CD14-positive monocyte (primary cell): ENCODE data around the gene TMPRSS5. TPM values are rescaled to one million over a fixed set of nuclear protein-coding genes. Genes with fewer than 3 reads are reported as not detected.

ENCODE experiments used
- DNase-seq, 3 donors: peaks; one replicate each; pipeline ENCODE4 v3.0.0-alpha.2; 2011 to 2022
- H2AFZ ChIP-seq: 2 replicates; pipeline ENCODE4 v1.6.0; 2012; ENCODE audit warnings: mild to moderate bottlenecking, low read depth, low read length, inconsistent platforms; ENCODE audit not compliant: insufficient read depth, poor library complexity, severe bottlenecking
- H3K27ac ChIP-seq, 2 donors: 1 replicate in 1 of 2; 2 replicates in 1 of 2; pipeline ENCODE4 v1.5.1; 2012 to 2013; ENCODE audit warnings: low read length in 2 of 2, control low read depth in 1 of 2, inconsistent platforms in 1 of 2, low read depth in 1 of 2, mild to moderate bottlenecking in 1 of 2
- H3K27me3 ChIP-seq, 2 donors: one replicate each; pipeline versions ENCODE4 v1.6.0 to v1.6.1; 2011 to 2013; ENCODE audit warnings: low read length in 2 of 2; ENCODE audit not compliant: control insufficient read depth in 2 of 2, insufficient read depth in 2 of 2
- H3K36me3 ChIP-seq, 2 donors: replicated peaks in 1 of 2; 1 replicate in 1 of 2; 2 replicates in 1 of 2; pipeline versions ENCODE4 v1.5.1 to v1.6.1; 2012 to 2013; ENCODE audit warnings: low read length in 2 of 2, control low read depth in 1 of 2, inconsistent platforms in 1 of 2, mild to moderate bottlenecking in 1 of 2; ENCODE audit not compliant: insufficient read depth in 2 of 2, control insufficient read depth in 1 of 2
- H3K4me1 ChIP-seq, 2 donors: 1 replicate in 1 of 2; 2 replicates in 1 of 2; pipeline versions ENCODE4 v1.5.1 to v1.6.1; 2012 to 2013; ENCODE audit warnings: low read length in 2 of 2, control low read depth in 1 of 2, inconsistent platforms in 1 of 2, mild to moderate bottlenecking in 1 of 2, moderate library complexity in 1 of 2; ENCODE audit not compliant: insufficient read depth in 2 of 2, control insufficient read depth in 1 of 2
- H3K4me2 ChIP-seq: replicated peaks from 2 replicates; pipeline ENCODE3; 2012; ENCODE audit warnings: low read length, moderate library complexity, mild to moderate bottlenecking; ENCODE audit not compliant: poor library complexity, severe bottlenecking; ENCODE audit errors: extremely low read depth
- H3K4me3 ChIP-seq, 3 experiments: fragments of 200-600 bp in 1 of 3; sonication (generic) in 1 of 3; replicated peaks in 1 of 3; 1 replicate in 2 of 3; 2 replicates in 1 of 3; pipeline ENCODE4 v1.5.1; 2011 to 2013; ENCODE audit warnings: low read length in 3 of 3, mild to moderate bottlenecking in 3 of 3, control low read depth in 2 of 3, low read depth in 2 of 3, inconsistent platforms in 1 of 3, moderate library complexity in 1 of 3
- H3K79me2 ChIP-seq: 2 replicates; pipeline ENCODE4 v1.6.0; 2012; ENCODE audit warnings: mild to moderate bottlenecking, control low read depth, inconsistent platforms, low read length, moderate library complexity; ENCODE audit not compliant: insufficient read depth
- H3K9ac ChIP-seq: 2 replicates; pipeline ENCODE4 v1.6.0; 2017; ENCODE audit warnings: low read length, mild to moderate bottlenecking; ENCODE audit not compliant: insufficient read depth, poor library complexity, severe bottlenecking
- H3K9me3 ChIP-seq, 2 donors: replicated peaks in 1 of 2; 1 replicate in 1 of 2; 2 replicates in 1 of 2; pipeline versions ENCODE4 v1.5.1 to v1.6.1; 2012 to 2013; ENCODE audit warnings: low read length in 2 of 2, control low read depth in 1 of 2; ENCODE audit not compliant: control insufficient read depth in 1 of 2, insufficient read depth in 1 of 2
- H4K20me1 ChIP-seq: 2 replicates; pipeline ENCODE4 v1.6.0; 2012; ENCODE audit warnings: mild to moderate bottlenecking, low read length, control low read depth, moderate library complexity; ENCODE audit not compliant: insufficient read depth
- H3K27ac Mint-ChIP-seq, 7 donors: one replicate each; pipeline ENCODE4 v1.8.0; 2020; ENCODE audit warnings: mild to moderate bottlenecking in 7 of 7, mixed read lengths in 7 of 7, moderate library complexity in 6 of 7, inconsistent platforms in 2 of 7
- H3K27me3 Mint-ChIP-seq, 3 donors: one replicate each; pipeline ENCODE4 v1.8.0; 2021 to 2022; ENCODE audit warnings: low read depth in 3 of 3, mild to moderate bottlenecking in 3 of 3, mixed read lengths in 3 of 3, moderate library complexity in 3 of 3, inconsistent platforms in 1 of 3
- H3K36me3 Mint-ChIP-seq, 2 donors: one replicate each; pipeline ENCODE4 v1.8.0; 2020; ENCODE audit warnings: mixed read lengths in 2 of 2, inconsistent platforms in 1 of 2, mild to moderate bottlenecking in 1 of 2
- H3K4me1 Mint-ChIP-seq: one replicate; pipeline ENCODE4 v1.8.0; 2020; ENCODE audit warnings: mild to moderate bottlenecking, mixed read lengths
- H3K4me3 Mint-ChIP-seq, 2 donors: one replicate each; pipeline ENCODE4 v1.8.0; 2020; ENCODE audit warnings: mild to moderate bottlenecking in 2 of 2, mixed read lengths in 2 of 2, moderate library complexity in 1 of 2
- H3K9me3 Mint-ChIP-seq, 7 donors: one replicate each; pipeline ENCODE4 v1.8.0; 2020 to 2022; ENCODE audit warnings: mixed read lengths in 7 of 7, mild to moderate bottlenecking in 6 of 7, moderate library complexity in 6 of 7, inconsistent platforms in 2 of 7
- WGBS: methylation state at CpG from one replicate; pipeline ENCODE4 v1.1.5; 2013; ENCODE audit warnings: missing lambda C conversion rate; ENCODE audit not compliant: insufficient coverage; 5-methylcytosine and 5-hydroxymethylcytosine counted together
- intact Hi-C, 2 donors: fragments of 100-400 bp; cut with micrococcal nuclease; formaldehyde crosslinking; loops; one replicate each; pipeline versions ENCODE4 v1.15.0 to v1.15.1; 2023
- polyA plus RNA-seq, 3 donors: library from polyadenylated mRNA; depleted of rRNA in 1 of 3; unstranded in 2 of 3; stranded (reverse) in 1 of 3; fragments of 300-500 nt in 2 of 3; fragments of >200 nt in 1 of 3; fragmentation: Illumina TruSeq in 2 of 3; gene quantifications; 1 replicate in 2 of 3; 2 replicates in 1 of 3; pipeline ENCODE4 v1.2.3, GENCODE V29; 2012 to 2021
- TF ChIP-seq, protein P1 (sequence below): fragments of 200-600 bp; IDR thresholded peaks from one replicate; pipeline ENCODE4 v1.8.0; 2022; ENCODE audit warnings: antibody characterized with exemption, mild to moderate bottlenecking

TMPRSS5 gene
- polyA plus RNA-seq, 3 donors = 0.80 TPM; not detected in 2

DNA sequence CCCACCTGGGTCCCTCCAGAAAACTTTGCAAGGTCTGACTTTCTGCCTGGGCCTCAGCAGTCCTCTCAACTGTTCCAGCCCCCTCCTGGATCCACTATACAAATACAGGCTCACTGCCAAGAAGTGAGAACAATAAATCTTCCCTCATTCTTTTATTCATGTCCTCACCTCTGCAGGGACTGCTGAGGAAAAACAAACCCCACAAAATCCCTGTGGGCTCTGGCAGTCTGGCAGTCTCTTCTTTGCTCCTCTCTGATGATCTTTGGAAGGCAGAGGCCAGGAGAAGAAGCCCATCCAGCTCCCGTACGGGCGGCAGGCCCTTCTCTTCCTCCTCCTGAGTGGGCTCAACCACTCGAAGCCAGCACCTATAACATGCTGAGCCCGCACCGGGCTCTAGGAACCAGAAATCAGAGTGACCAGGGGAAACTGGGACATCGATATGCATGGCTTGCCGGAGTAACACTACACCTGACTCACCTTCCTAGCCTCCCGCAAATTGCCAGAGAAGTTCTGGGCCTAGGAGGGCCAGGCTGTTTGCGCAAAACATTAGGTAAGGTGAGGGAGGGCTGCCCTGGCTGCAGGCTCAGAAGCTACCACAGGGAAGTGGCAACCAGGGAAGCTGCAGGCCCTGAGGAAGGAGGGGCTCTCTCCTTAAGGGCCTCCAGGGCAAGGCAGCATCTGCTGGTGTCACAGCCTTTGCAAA is 24.2 kb downstream of the TMPRSS5 start:
- Histone ChIP-seq H3K4me1 (no peaks in the 10 kb centered on the region), H3K27me3 (no peaks in the 10 kb centered on the region), H4K20me1 (no peaks in the 10 kb centered on the region), H3K4me3 (no peak overlapping the region), H2AFZ (no peak overlapping the region), H3K9me3 (no peaks in the 10 kb centered on the region), H3K4me2 (no peak overlapping the region), H3K79me2 (no peaks in the 10 kb centered on the region), H3K27ac (no peak overlapping the region), H3K9ac (no peak overlapping the region), H3K36me3 (no peaks in the 10 kb centered on the region)
- Mint-ChIP-seq H3K36me3 (no peaks in the 10 kb centered on the region), H3K27me3 (peaks cover 0 to 4% (median 2%) of the 10 kb centered on the region in 3 donors), H3K27ac (no peak overlapping the region), H3K4me3 (no peak overlapping the region), H3K4me1 (no peaks in the 10 kb centered on the region), H3K9me3 (no peaks in the 10 kb centered on the region)
- DNase-seq = no peak
- TF ChIP-seq, protein P1, sequence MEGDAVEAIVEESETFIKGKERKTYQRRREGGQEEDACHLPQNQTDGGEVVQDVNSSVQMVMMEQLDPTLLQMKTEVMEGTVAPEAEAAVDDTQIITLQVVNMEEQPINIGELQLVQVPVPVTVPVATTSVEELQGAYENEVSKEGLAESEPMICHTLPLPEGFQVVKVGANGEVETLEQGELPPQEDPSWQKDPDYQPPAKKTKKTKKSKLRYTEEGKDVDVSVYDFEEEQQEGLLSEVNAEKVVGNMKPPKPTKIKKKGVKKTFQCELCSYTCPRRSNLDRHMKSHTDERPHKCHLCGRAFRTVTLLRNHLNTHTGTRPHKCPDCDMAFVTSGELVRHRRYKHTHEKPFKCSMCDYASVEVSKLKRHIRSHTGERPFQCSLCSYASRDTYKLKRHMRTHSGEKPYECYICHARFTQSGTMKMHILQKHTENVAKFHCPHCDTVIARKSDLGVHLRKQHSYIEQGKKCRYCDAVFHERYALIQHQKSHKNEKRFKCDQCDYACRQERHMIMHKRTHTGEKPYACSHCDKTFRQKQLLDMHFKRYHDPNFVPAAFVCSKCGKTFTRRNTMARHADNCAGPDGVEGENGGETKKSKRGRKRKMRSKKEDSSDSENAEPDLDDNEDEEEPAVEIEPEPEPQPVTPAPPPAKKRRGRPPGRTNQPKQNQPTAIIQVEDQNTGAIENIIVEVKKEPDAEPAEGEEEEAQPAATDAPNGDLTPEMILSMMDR = no peak
- intact Hi-C loops = no loop called here
- WGBS = 82% methylated on average over 6 of the region's 10 CpGs

GRCh38 chr11:113681282-113681681 is 24.8 kb downstream of the TMPRSS5 start:
- WGBS = 83% methylated on average over 3 of the region's 6 CpGs
- H3K79me2 ChIP-seq = no peaks in the 10 kb centered on the region
- intact Hi-C loops = no loop called here

More at GRCh38 chr11:113681282-113681681, 24.8 kb downstream of the TMPRSS5 start:
- Histone ChIP-seq H2AFZ (no peak overlapping the region), H3K4me3 (no peak overlapping the region), H4K20me1 (no peaks in the 10 kb centered on the region), H3K9ac (no peak overlapping the region), H3K27me3 (no peaks in the 10 kb centered on the region), H3K4me1 (no peaks in the 10 kb centered on the region), H3K4me2 (no peak overlapping the region), H3K36me3 (no peaks in the 10 kb centered on the region), H3K27ac (no peak overlapping the region), H3K9me3 (no peaks in the 10 kb centered on the region)
- H3K9me3 Mint-ChIP-seq = no peaks in the 10 kb centered on the region
- no peak overlapping the region for H3K27ac Mint-ChIP-seq
- peaks cover 0 to 4% (median 2%) of the 10 kb centered on the region in 3 donors for H3K27me3 Mint-ChIP-seq
- TF ChIP-seq, protein P1 = no peak
- H3K4me1 Mint-ChIP-seq = no peaks in the 10 kb centered on the region
- H3K4me3 Mint-ChIP-seq = no peak overlapping the region
- no peak for DNase-seq
- no peaks in the 10 kb centered on the region for H3K36me3 Mint-ChIP-seq
